H1 (cell line): ENCODE results near the gene THUMPD2. TPM values are rescaled to one million over a fixed set of nuclear protein-coding genes. Genes with fewer than 3 reads are reported as not detected.

Source experiments
- CTCF ChIA-PET: fragments of 300-600 bp; sonication (Branson Sonifier 250); formaldehyde crosslinking; loops from one replicate; lab custom pipeline; 2021; ENCODE audit not compliant: partially characterized antibody; lab: Charles Lee
- POLR2A ChIA-PET: fragments of 300-600 bp; sonication (Branson Sonifier 250); formaldehyde crosslinking; loops from one replicate; lab custom pipeline; 2021; ENCODE audit warnings: inconsistent platforms; ENCODE audit not compliant: partially characterized antibody; lab: Charles Lee
- DNase-seq, 2 experiments: peaks; one replicate each; pipeline versions ENCODE4 v3.0.0 to v3.0.0-alpha.2; 2010 to 2022; ENCODE audit warnings: low spot score in 2 of 2, low read depth in 1 of 2, mixed read lengths in 1 of 2
- FAIRE-seq: peaks from 2 replicates; lab custom pipeline; 2011; peaks lifted over from hg19 to GRCh38; lab: Jason Lieb, UNC
- H2AFZ ChIP-seq: 2 replicates; pipeline ENCODE4 v1.8.1; 2012; ENCODE audit warnings: low read length, inconsistent platforms
- H2AK5ac ChIP-seq: 2 replicates; pipeline ENCODE4 v1.6.1; 2013; ENCODE audit warnings: low read depth, low read length
- H2BK120ac ChIP-seq: replicated peaks from 2 replicates; pipeline ENCODE3; 2013; ENCODE audit warnings: low read depth, low read length, inconsistent platforms
- H2BK12ac ChIP-seq: 2 replicates; pipeline ENCODE4 v1.6.1; 2013; ENCODE audit warnings: low read depth, low read length
- H2BK15ac ChIP-seq: 2 replicates; pipeline ENCODE4 v1.6.1; 2013; ENCODE audit warnings: low read length
- H2BK20ac ChIP-seq: 2 replicates; pipeline ENCODE4 v1.6.1; 2013; ENCODE audit warnings: low read length
- H2BK5ac ChIP-seq: 2 replicates; pipeline ENCODE4 v1.6.1; 2013; ENCODE audit warnings: low read depth, low read length
- H3K14ac ChIP-seq: 2 replicates; pipeline ENCODE4 v1.6.1; 2013; ENCODE audit warnings: inconsistent platforms; ENCODE audit not compliant: insufficient read length
- H3K18ac ChIP-seq: 2 replicates; pipeline ENCODE4 v1.6.1; 2013; ENCODE audit warnings: low read length; ENCODE audit errors: extremely low read depth
- H3K23ac ChIP-seq: 2 replicates; pipeline ENCODE4 v1.6.1; 2013; ENCODE audit warnings: inconsistent platforms; ENCODE audit not compliant: insufficient read length
- H3K23me2 ChIP-seq: 2 replicates; pipeline ENCODE4 v1.6.1; 2013; ENCODE audit warnings: low read depth, low read length
- H3K27ac ChIP-seq: 2 replicates; pipeline ENCODE4 v1.6.1; 2011; ENCODE audit warnings: low read depth, low read length, inconsistent platforms
- H3K27me3 ChIP-seq, 4 experiments: replicated peaks in 1 of 4; 1 replicate in 1 of 4; 2 replicates in 3 of 4; pipeline versions ENCODE4 v1.6.1 to v1.8.1; 2011 to 2013; ENCODE audit warnings: low read length in 3 of 4, mild to moderate bottlenecking in 3 of 4, inconsistent platforms in 2 of 4, mixed read lengths in 2 of 4, moderate library complexity in 1 of 4; ENCODE audit not compliant: control insufficient read depth in 3 of 4, insufficient read depth in 3 of 4; ENCODE audit errors: extremely low read depth in 1 of 4
- H3K36me3 ChIP-seq, 4 experiments: 2 replicates each; pipeline versions ENCODE4 v1.6.1 to v1.8.1; 2011 to 2013; ENCODE audit warnings: mild to moderate bottlenecking in 4 of 4, low read length in 3 of 4, moderate library complexity in 2 of 4, control low read depth in 1 of 4, inconsistent platforms in 1 of 4; ENCODE audit not compliant: insufficient read depth in 4 of 4, control insufficient read depth in 2 of 4
- H3K4ac ChIP-seq: replicated peaks from 2 replicates; pipeline ENCODE3; 2013; ENCODE audit warnings: low read length, low read depth, mixed read lengths, inconsistent platforms; ENCODE audit not compliant: insufficient read length
- H3K4me1 ChIP-seq, 4 experiments: replicated peaks in 1 of 4; 1 replicate in 1 of 4; 2 replicates in 3 of 4; pipeline versions ENCODE4 v1.6.1 to v1.8.1; 2011 to 2013; ENCODE audit warnings: low read length in 3 of 4, inconsistent platforms in 2 of 4, mixed read lengths in 1 of 4; ENCODE audit not compliant: insufficient read depth in 4 of 4, control insufficient read depth in 3 of 4
- H3K4me2 ChIP-seq, 2 experiments: 2 replicates each; pipeline versions ENCODE4 v1.6.1 to v1.8.1; 2011 to 2013; ENCODE audit warnings: low read depth in 2 of 2, low read length in 2 of 2, control low read depth in 1 of 2, inconsistent platforms in 1 of 2, mild to moderate bottlenecking in 1 of 2; ENCODE audit not compliant: insufficient read depth in 1 of 2
- H3K4me3 ChIP-seq, 4 experiments: fragments of 200-600, 300-600 bp in 1 of 4; sonication (generic), shearing (Covaris generic), sonication (Bioruptor Twin) in 1 of 4; 2 replicates each; pipeline versions ENCODE4 v1.5.1 to v1.8.1; 2011 to 2016; ENCODE audit warnings: low read length in 4 of 4, low read depth in 3 of 4, control low read depth in 2 of 4, inconsistent platforms in 2 of 4, mild to moderate bottlenecking in 2 of 4, mixed read lengths in 1 of 4, moderate library complexity in 1 of 4; ENCODE audit not compliant: insufficient read depth in 2 of 4; ENCODE audit errors: extremely low read depth in 1 of 4
- H3K56ac ChIP-seq: replicated peaks from 2 replicates; pipeline ENCODE3; 2013; ENCODE audit warnings: low read depth, mild to moderate bottlenecking, mixed read lengths, low read length, inconsistent platforms; ENCODE audit not compliant: insufficient read length
- H3K79me1 ChIP-seq: 2 replicates; pipeline ENCODE4 v1.6.1; 2013; ENCODE audit warnings: low read depth, low read length, control low read depth
- H3K79me2 ChIP-seq, 2 experiments: 2 replicates each; pipeline versions ENCODE4 v1.6.1 to v1.8.1; 2012 to 2013; ENCODE audit warnings: low read length in 2 of 2, mild to moderate bottlenecking in 2 of 2, inconsistent platforms in 1 of 2; ENCODE audit not compliant: insufficient read depth in 2 of 2, control insufficient read depth in 1 of 2
- H3K9ac ChIP-seq, 4 experiments: replicated peaks in 1 of 4; 1 replicate in 1 of 4; 2 replicates in 3 of 4; pipeline versions ENCODE4 v1.6.1 to v1.8.1; 2011 to 2013; ENCODE audit warnings: low read depth in 3 of 4, low read length in 3 of 4, control low read depth in 2 of 4, mild to moderate bottlenecking in 2 of 4, moderate library complexity in 2 of 4, inconsistent platforms in 1 of 4; ENCODE audit errors: extremely low read depth in 1 of 4
- H3K9me3 ChIP-seq, 2 experiments: 2 replicates each; pipeline versions ENCODE4 v1.6.1 to v1.8.1; 2012 to 2013; ENCODE audit warnings: mild to moderate bottlenecking in 2 of 2, moderate library complexity in 2 of 2, control low read depth in 1 of 2, inconsistent platforms in 1 of 2, low read depth in 1 of 2, low read length in 1 of 2, mixed read lengths in 1 of 2; ENCODE audit not compliant: insufficient read depth in 2 of 2
- H4K20me1 ChIP-seq, 2 experiments: replicated peaks in 1 of 2; 2 replicates each; pipeline versions ENCODE3 to v1.8.1; 2011 to 2013; ENCODE audit warnings: inconsistent platforms in 2 of 2, low read length in 2 of 2, mild to moderate bottlenecking in 1 of 2; ENCODE audit not compliant: insufficient read depth in 2 of 2, control insufficient read depth in 1 of 2
- H4K5ac ChIP-seq: 2 replicates; pipeline ENCODE4 v1.6.1; 2013; ENCODE audit warnings: low read length, low read depth, mixed read lengths, inconsistent platforms; ENCODE audit not compliant: insufficient read length
- H4K8ac ChIP-seq: 2 replicates; pipeline ENCODE4 v1.8.0; 2013; ENCODE audit warnings: mild to moderate bottlenecking, moderate library complexity, low read length, inconsistent platforms; ENCODE audit not compliant: insufficient read depth; ENCODE audit errors: extremely low read depth
- H4K91ac ChIP-seq: replicated peaks from 2 replicates; pipeline ENCODE3; 2013; ENCODE audit warnings: low read length, mixed read lengths, inconsistent platforms; ENCODE audit not compliant: insufficient read length
- BRCA1 ChIP-seq: IDR thresholded peaks from 2 replicates; pipeline ENCODE4 v1.6.1; 2012; ENCODE audit warnings: low read depth, low read length, improper control_type of control experiment
- CBX5 ChIP-seq: fragments of 300-800, 300-1000 bp; sonication (generic); IDR thresholded peaks from 2 replicates; pipeline ENCODE4 v1.7.1; 2016; ENCODE audit warnings: antibody characterized with exemption, low read length, low read depth
- CHD2 ChIP-seq: IDR thresholded peaks from 2 replicates; pipeline ENCODE4 v1.6.1; 2012; ENCODE audit warnings: low read length, improper control_type of control experiment
- FOSL1 ChIP-seq: IDR thresholded peaks from 2 replicates; pipeline ENCODE4 v1.6.1; 2011; ENCODE audit warnings: mild to moderate bottlenecking, low read depth, low read length, moderate library complexity; ENCODE audit not compliant: insufficient read depth
- KDM4A ChIP-seq: IDR thresholded peaks from one replicate; pipeline ENCODE4 v1.7.1; 2012; ENCODE audit warnings: low read depth, mild to moderate bottlenecking, moderate library complexity, low read length, inconsistent platforms; ENCODE audit not compliant: severe bottlenecking
- POLR2A ChIP-seq, 2 experiments: IDR thresholded peaks; 1 replicate in 1 of 2; 2 replicates in 1 of 2; pipeline ENCODE4 v1.6.1; 2011; ENCODE audit warnings: low read depth in 2 of 2, low read length in 2 of 2, mild to moderate bottlenecking in 2 of 2; ENCODE audit errors: control extremely low read depth in 1 of 2
- POLR2AphosphoS5 ChIP-seq: IDR thresholded peaks from 2 replicates; pipeline ENCODE4 v1.6.1; 2011; ENCODE audit warnings: low read depth, low read length
- SIX5 ChIP-seq: IDR thresholded peaks from 2 replicates; pipeline ENCODE4 v1.6.1; 2011; ENCODE audit warnings: mild to moderate bottlenecking, low read depth, low read length
- TAF7 ChIP-seq: optimal IDR thresholded peaks from 2 replicates; pipeline ENCODE3; 2011; ENCODE audit warnings: low read depth, mild to moderate bottlenecking, inconsistent platforms, low read length, moderate library complexity, borderline replicate concordance
- TBP ChIP-seq: IDR thresholded peaks from 2 replicates; pipeline ENCODE4 v1.6.1; 2011; ENCODE audit warnings: low read depth, low read length, improper control_type of control experiment
- TCF12 ChIP-seq: IDR thresholded peaks from 2 replicates; pipeline ENCODE4 v1.6.1; 2011; ENCODE audit warnings: low read depth, mild to moderate bottlenecking, low read length
- WGBS, 2 experiments: shearing (Covaris generic) in 1 of 2; methylation state at CpG; one replicate each; pipeline versions ENCODE4 v1.1.6 to v1.1.7; 2013 to 2015; ENCODE audit warnings: low lambda C conversion rate in 2 of 2, mixed read lengths in 2 of 2, inconsistent platforms in 1 of 2, low coverage in 1 of 2, missing lambda C conversion rate in 1 of 2; ENCODE audit not compliant: insufficient replicate concordance in 2 of 2, insufficient coverage in 1 of 2, insufficient read length in 1 of 2; ENCODE audit errors: extremely low coverage in 1 of 2, missing lambda C conversion rate in 1 of 2; 5-methylcytosine and 5-hydroxymethylcytosine counted together
- polyA plus RNA-seq, 7 experiments: library from polyadenylated mRNA; depleted of rRNA in 3 of 7; stranded (reverse) in 5 of 7; unstranded in 2 of 7; fragments of >200 nt in 5 of 7; fragments of 200-250 nt in 2 of 7; gene quantifications; 1 replicate in 5 of 7; 2 replicates in 1 of 7; 4 replicates in 1 of 7; pipeline versions ENCODE4 v1.2.1 to v1.2.3, GENCODE V29; 2011 to 2013; ENCODE audit warnings: missing spikeins in 2 of 7, mixed read lengths in 2 of 7
- total RNA-seq: library from RNA; stranded (reverse); fragmentation: NEBNext Ultra II Directional; extraction: Animal tissue kit (Norgen Biotek cat#: 25700); gene quantifications from 2 replicates; pipeline ENCODE4 v1.2.1, GENCODE V29; 2021

THUMPD2 gene
- total and polyA plus RNA-seq, 2 of the 8 experiments (the other 6 are each of a cell fraction or from before 2014, with no cell fraction given), result 8.6 to 17.0 TPM

DNA sequence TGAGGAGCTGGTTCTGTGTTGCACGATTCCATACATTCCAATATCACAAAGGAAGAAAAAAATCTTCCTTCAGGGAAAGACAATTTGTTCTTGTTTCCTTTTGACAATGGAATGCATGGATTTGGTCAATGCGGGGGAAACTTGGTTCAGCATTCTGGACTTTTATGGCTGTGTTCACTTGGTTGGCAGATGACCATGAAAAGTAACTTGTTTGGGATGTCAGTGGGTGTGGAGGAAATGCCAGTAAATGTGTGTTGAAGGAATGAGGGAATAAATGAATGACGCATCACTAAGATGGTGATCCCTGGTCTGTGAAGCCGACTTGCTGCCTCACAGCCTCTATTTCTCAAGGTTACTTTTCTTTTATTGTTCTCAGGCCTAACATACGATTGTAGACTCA lies 53.7 kb downstream of the THUMPD2 start:
- Histone ChIP-seq H3K9me3 (no peaks in the 10 kb centered on the region), H2BK15ac (no peak overlapping the region), H2BK5ac (no peak overlapping the region), H4K20me1 (no peaks in the 10 kb centered on the region), H2AFZ (no peak overlapping the region)
- no peak for TF ChIP-seq FOSL1
- TF ChIP-seq BRCA1, result no peak
- TF ChIP-seq TCF12, result no peak
- no peak for TF ChIP-seq CBX5
- TF ChIP-seq POLR2AphosphoS5, result no peak
- no peak for TF ChIP-seq TAF7
- no peak for TF ChIP-seq POLR2A (IDR thresholded peaks at IDR 0.05; ENCODE audit: control extremely low read depth in 1 of 2, low read depth in 2 of 2, low read length in 2 of 2)
- no peak for TF ChIP-seq KDM4A
- no peak for TF ChIP-seq TBP
- no peak for TF ChIP-seq SIX5
- TF ChIP-seq CHD2, result no peak
- TF ChIP-seq, all 59 proteins: peak for 0
- Histone ChIP-seq H4K91ac (no peak overlapping the region), H3K23ac (no peak overlapping the region), H2BK20ac (no peak overlapping the region), H3K27ac (no peak overlapping the region), H3K4ac (no peak overlapping the region), H3K14ac (no peak overlapping the region), H2BK12ac (no peak overlapping the region), H3K23me2 (no peaks in the 10 kb centered on the region), H3K27me3 (no peaks in the 10 kb centered on the region), H3K79me2 (no peaks in the 10 kb centered on the region), H3K9ac (no peak overlapping the region), H2BK120ac (no peak overlapping the region), H3K36me3 (no peaks in the 10 kb centered on the region), H3K18ac (no peak overlapping the region), H4K5ac (no peak overlapping the region), H3K79me1 (no peaks in the 10 kb centered on the region), H3K56ac (no peak overlapping the region), H3K4me1 (peaks cover 0 to 5% (median 0%) of the 10 kb centered on the region in 4 experiments; a peak in 1 of 7 replicates), H3K4me2 (no peak overlapping the region), H2AK5ac (no peak overlapping the region), H3K4me3 (no peak overlapping the region), H4K8ac (no peak overlapping the region)
- CTCF ChIA-PET, result interaction anchor here (1.4 to 9.8 kb wide), 2 partner anchors 10 to 131 kb away, joined by 6 to 103 read pairs; no protein-coding TSS in a partner anchor
- 89% methylated on average over 5 of the region's 5 CpGs; no CpG with 5 or more reads in 1 of the 2 experiments for WGBS, 2 experiments
- POLR2A ChIA-PET, result no interaction called here
- no peak for FAIRE-seq
- DNase-seq, result no peak
